HL-60 (cell line): ENCODE measurements around the gene SERPINA3.

Experiments used
- POLR2AphosphoS5 ChIP-seq: IDR thresholded peaks from 2 replicates; pipeline ENCODE4 v1.6.1; 2012; ENCODE audit warnings: low read depth
- REST ChIP-seq: IDR thresholded peaks from 2 replicates; pipeline ENCODE4 v1.6.1; 2012; ENCODE audit warnings: low read depth; ENCODE audit not compliant: insufficient replicate concordance
- TF ChIP-seq, protein P1 (sequence below): IDR thresholded peaks from one replicate; pipeline ENCODE4 v1.5.1; 2011; ENCODE audit warnings: low read length, control low read depth, inconsistent platforms; ENCODE audit not compliant: insufficient read depth

DNA sequence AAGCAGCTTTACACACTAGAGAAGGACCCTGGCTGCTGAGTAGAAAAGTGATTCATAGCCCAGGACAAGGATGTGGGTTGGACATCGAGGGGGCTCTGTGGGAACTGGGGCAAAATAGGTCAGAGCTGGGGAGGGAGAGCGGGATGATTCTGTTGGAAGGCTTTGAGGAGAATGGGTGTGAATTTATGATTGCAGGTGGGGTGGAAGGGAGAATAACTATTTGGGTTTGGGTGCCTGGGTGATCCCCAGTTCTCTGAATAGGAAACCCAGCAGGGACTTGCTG lies 13.1 kb downstream of the SERPINA3 start:
- TF ChIP-seq, protein P1, sequence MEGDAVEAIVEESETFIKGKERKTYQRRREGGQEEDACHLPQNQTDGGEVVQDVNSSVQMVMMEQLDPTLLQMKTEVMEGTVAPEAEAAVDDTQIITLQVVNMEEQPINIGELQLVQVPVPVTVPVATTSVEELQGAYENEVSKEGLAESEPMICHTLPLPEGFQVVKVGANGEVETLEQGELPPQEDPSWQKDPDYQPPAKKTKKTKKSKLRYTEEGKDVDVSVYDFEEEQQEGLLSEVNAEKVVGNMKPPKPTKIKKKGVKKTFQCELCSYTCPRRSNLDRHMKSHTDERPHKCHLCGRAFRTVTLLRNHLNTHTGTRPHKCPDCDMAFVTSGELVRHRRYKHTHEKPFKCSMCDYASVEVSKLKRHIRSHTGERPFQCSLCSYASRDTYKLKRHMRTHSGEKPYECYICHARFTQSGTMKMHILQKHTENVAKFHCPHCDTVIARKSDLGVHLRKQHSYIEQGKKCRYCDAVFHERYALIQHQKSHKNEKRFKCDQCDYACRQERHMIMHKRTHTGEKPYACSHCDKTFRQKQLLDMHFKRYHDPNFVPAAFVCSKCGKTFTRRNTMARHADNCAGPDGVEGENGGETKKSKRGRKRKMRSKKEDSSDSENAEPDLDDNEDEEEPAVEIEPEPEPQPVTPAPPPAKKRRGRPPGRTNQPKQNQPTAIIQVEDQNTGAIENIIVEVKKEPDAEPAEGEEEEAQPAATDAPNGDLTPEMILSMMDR: no peak
- TF ChIP-seq REST: no peak
- no peak for TF ChIP-seq POLR2AphosphoS5
